ENCODE data around the gene GUCY1A1. TPM values are rescaled to one million over a fixed set of nuclear protein-coding genes. Genes with fewer than 3 reads are reported as not detected.

GUCY1A1 gene
- total and polyA plus RNA-seq, 11 donors: 7.7 to 103 (median 63.6) TPM

GRCh38 chr4:155688860-155689259, 22.2 kb downstream of the GUCY1A1 start:
- Histone ChIP-seq H3K4me3 (no peak overlapping the region), H3K27me3 (no peaks in the 10 kb centered on the region), H3K4me1 (peaks cover 6 to 78% (median 31%) of the 10 kb centered on the region in 12 donors), H3K9me3 (no peaks in the 10 kb centered on the region), H3K36me3 (no peaks in the 10 kb centered on the region), H3K27ac (peak overlapping the region in 8 of 12 donors; percentile 5 to 44 (median 31))
- WGBS, 4 donors: 38 to 55% (median 49%) methylated on average over 2 of the region's 2 CpGs
- DNase-seq: no peak
- no peak for ATAC-seq
- intact Hi-C loops (cut with DNase I): no loop called here
- TF ChIP-seq POLR2A (IDR thresholded peaks at IDR 0.05) (no peak), CTCF (IDR thresholded peaks at IDR 0.05) (no peak)

- no peaks in the 10 kb centered on the region for H3K27me3 ChIP-seq
- WGBS, 4 donors: 58 to 74% (median 62%) methylated on average over 3 of the region's 3 CpGs
- H3K27ac ChIP-seq: peak overlapping the region; percentile 24 to 59 (median 37)
- no peak for TF ChIP-seq POLR2A (IDR thresholded peaks at IDR 0.05)
- TF ChIP-seq CTCF (IDR thresholded peaks at IDR 0.05): no peak
- intact Hi-C loops (cut with DNase I): no loop called here
- ATAC-seq (peak; percentile 36 to 70 (median 54)), DNase-seq (no peak)
- no peaks in the 10 kb centered on the region for H3K36me3 ChIP-seq
- no peak overlapping the region for H3K4me3 ChIP-seq
- no peaks in the 10 kb centered on the region for H3K9me3 ChIP-seq
- peaks cover 12 to 78% (median 35%) of the 10 kb centered on the region in 12 donors for H3K4me1 ChIP-seq
Observed at GRCh38 chr4:155690044-155690837, 23.6 kb downstream of the GUCY1A1 start.

GRCh38 chr4:155692361-155692760, 25.7 kb downstream of the GUCY1A1 start:
- WGBS, 4 donors: 83 to 91% (median 84%) methylated on average over 1 of the region's 1 CpG
- ATAC-seq (no peak), DNase-seq (no peak)
- H3K27me3 ChIP-seq: no peaks in the 10 kb centered on the region
- H3K27ac ChIP-seq: peak overlapping the region in 4 of 12 donors; percentile 36 to 62 (median 48)
- peaks cover 12 to 82% (median 33%) of the 10 kb centered on the region in 12 donors for H3K4me1 ChIP-seq
- peaks cover 0 to 7% (median 0%) of the 10 kb centered on the region in 9 donors for H3K36me3 ChIP-seq
- no peak for TF ChIP-seq CTCF (IDR thresholded peaks at IDR 0.05)
- no peak for TF ChIP-seq POLR2A (IDR thresholded peaks at IDR 0.05)
- intact Hi-C loops (cut with DNase I): no loop called here
- H3K9me3 ChIP-seq: no peaks in the 10 kb centered on the region
- H3K4me3 ChIP-seq: no peak overlapping the region

- H3K9me3 ChIP-seq: peaks cover 0 to 5% (median 0%) of the 10 kb centered on the region in 12 donors
- intact Hi-C loops (cut with DNase I): no loop called here
- 38 to 47% (median 42%) methylated on average over 4 of the region's 4 CpGs for WGBS, 4 donors
- H3K27me3 ChIP-seq: no peaks in the 10 kb centered on the region
- H3K4me1 ChIP-seq: peaks cover 12 to 85% (median 30%) of the 10 kb centered on the region in 12 donors
- peaks cover 0 to 14% (median 0%) of the 10 kb centered on the region in 9 donors for H3K36me3 ChIP-seq
- peak overlapping the region in 10 of 12 donors; percentile 10 to 63 (median 43) for H3K27ac ChIP-seq
- ATAC-seq (peak in 1 of 4 donors; percentile 5), DNase-seq (no peak)
- TF ChIP-seq CTCF (IDR thresholded peaks at IDR 0.05) (no peak), POLR2A (IDR thresholded peaks at IDR 0.05) (no peak)
- H3K4me3 ChIP-seq: no peak overlapping the region
Observed at GRCh38 chr4:155693015-155693663, 26.5 kb downstream of the GUCY1A1 start.
